Activated CD8-positive, alpha-beta T cell treated with anti-CD3 and anti-CD28 coated beads for 36 hours (primary cell): ENCODE measurements around the gene RPLP2. TPM values are rescaled to one million over a fixed set of nuclear protein-coding genes. Genes with fewer than 3 reads are reported as not detected.

ENCODE experiments used
- ATAC-seq: fragments of 200-7000 bp; cut with Tn5 transposase; one replicate; pipeline ENCODE4 v1.10.0; 2021; ENCODE audit warnings: mild to moderate bottlenecking, moderate library complexity
- CTCF ChIA-PET: fragments of 350-600 bp; sonication (Branson Sonifier 250); formaldehyde crosslinking; loops from one replicate; lab custom pipeline; 2021; ENCODE audit warnings: antibody characterized with exemption; lab: Charles Lee
- POLR2A ChIA-PET: fragments of 350-600 bp; sonication (Branson Sonifier 250); formaldehyde crosslinking; loops from one replicate; lab custom pipeline; 2021; ENCODE audit warnings: antibody characterized with exemption; lab: Charles Lee
- DNase-seq: peaks from one replicate; pipeline ENCODE4 v3.0.0-alpha.2; 2020
- H3K27ac Mint-ChIP-seq: one replicate; pipeline ENCODE4 v1.8.0; 2021; ENCODE audit warnings: mild to moderate bottlenecking, mixed read lengths
- H3K27me3 Mint-ChIP-seq: one replicate; pipeline ENCODE4 v1.8.0; 2021; ENCODE audit warnings: mixed read lengths
- H3K36me3 Mint-ChIP-seq: one replicate; pipeline ENCODE4 v1.8.0; 2021; ENCODE audit warnings: low read depth, mixed read lengths
- H3K4me1 Mint-ChIP-seq: one replicate; pipeline ENCODE4 v1.8.0; 2021; ENCODE audit warnings: low read depth, mixed read lengths
- H3K4me3 Mint-ChIP-seq: one replicate; pipeline ENCODE4 v1.8.0; 2021; ENCODE audit warnings: mild to moderate bottlenecking, moderate library complexity, mixed read lengths
- H3K9me3 Mint-ChIP-seq: one replicate; pipeline ENCODE4 v1.8.0; 2021; ENCODE audit warnings: mixed read lengths
- intact Hi-C: fragments of 100-400 bp; cut with micrococcal nuclease; formaldehyde crosslinking; loops from one replicate; pipeline ENCODE4 v1.10.0; 2022
- total RNA-seq, 2 experiments: library from RNA; stranded (reverse); gene quantifications; one replicate each; pipeline ENCODE4 v1.2.3, GENCODE V29; 2021
- TF ChIP-seq, protein P1 (sequence below): fragments of 200-600 bp; IDR thresholded peaks from one replicate; pipeline ENCODE4 v1.8.0; 2022; ENCODE audit warnings: antibody characterized with exemption, mild to moderate bottlenecking

The RPLP2 gene
- total RNA-seq, 2 experiments from 2014 or later: 3,638 to 3,686 TPM

GRCh38 chr11:797296-798092, 12.3 kb upstream of the RPLP2 start:
- intact Hi-C loops: no loop called here
- H3K4me1 Mint-ChIP-seq: peaks cover 14% of the 10 kb centered on the region
- peak; percentile 62 for ATAC-seq
- no peaks in the 10 kb centered on the region for H3K27me3 Mint-ChIP-seq
- TF ChIP-seq, protein P1, sequence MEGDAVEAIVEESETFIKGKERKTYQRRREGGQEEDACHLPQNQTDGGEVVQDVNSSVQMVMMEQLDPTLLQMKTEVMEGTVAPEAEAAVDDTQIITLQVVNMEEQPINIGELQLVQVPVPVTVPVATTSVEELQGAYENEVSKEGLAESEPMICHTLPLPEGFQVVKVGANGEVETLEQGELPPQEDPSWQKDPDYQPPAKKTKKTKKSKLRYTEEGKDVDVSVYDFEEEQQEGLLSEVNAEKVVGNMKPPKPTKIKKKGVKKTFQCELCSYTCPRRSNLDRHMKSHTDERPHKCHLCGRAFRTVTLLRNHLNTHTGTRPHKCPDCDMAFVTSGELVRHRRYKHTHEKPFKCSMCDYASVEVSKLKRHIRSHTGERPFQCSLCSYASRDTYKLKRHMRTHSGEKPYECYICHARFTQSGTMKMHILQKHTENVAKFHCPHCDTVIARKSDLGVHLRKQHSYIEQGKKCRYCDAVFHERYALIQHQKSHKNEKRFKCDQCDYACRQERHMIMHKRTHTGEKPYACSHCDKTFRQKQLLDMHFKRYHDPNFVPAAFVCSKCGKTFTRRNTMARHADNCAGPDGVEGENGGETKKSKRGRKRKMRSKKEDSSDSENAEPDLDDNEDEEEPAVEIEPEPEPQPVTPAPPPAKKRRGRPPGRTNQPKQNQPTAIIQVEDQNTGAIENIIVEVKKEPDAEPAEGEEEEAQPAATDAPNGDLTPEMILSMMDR: no peak
- H3K4me3 Mint-ChIP-seq: peak overlapping the region; percentile 77
- H3K36me3 Mint-ChIP-seq: peaks cover 9% of the 10 kb centered on the region
- ChIA-PET POLR2A (interaction anchor here (0.7 to 1.8 kb wide), 9 partner anchors 9 to 261 kb away, joined by 3 to 14 read pairs (median 4); partner anchors contain the start of genes PNPLA2, POLR2L, RPLP2 and TSPAN4), CTCF (interaction anchor here (0.7 to 2.3 kb wide), 5 partner anchors 12 to 279 kb away, joined by 3 to 7 read pairs (median 3); partner anchors contain the start of gene RPLP2)
- no peaks in the 10 kb centered on the region for H3K9me3 Mint-ChIP-seq
- DNase-seq: peak; percentile 93
- peak overlapping the region; percentile 80 for H3K27ac Mint-ChIP-seq

DNA sequence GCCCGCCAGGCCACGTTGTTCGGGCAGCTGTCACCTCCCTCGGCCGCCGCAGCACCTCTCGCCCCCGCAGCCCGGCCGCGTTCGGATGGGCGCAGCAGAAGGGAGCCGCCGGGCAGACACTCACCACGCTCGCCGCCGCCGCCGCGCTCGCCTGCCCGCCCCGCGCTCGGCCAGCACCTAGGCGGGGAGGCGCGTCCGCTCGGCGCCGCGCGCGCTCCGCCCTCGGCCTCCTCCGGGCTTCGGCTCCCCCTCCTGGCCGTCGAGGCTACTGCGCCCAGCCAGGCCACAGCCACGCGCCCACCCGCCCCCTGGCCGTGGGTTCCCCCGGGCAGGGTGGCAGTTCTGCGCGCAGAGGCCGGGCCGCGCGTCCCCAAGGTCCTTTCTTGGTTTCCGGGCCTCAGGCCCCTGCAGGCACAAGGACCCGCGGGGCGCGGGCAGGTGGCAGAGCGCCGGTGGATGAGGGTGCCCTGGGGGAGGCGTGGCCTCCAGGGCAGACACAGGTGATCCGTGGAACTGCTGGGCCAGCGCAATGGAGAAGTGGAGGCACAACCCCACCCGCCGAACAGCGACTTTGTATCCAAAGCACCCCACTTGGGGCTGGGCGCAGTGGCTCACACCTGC, 11.6 kb upstream of the RPLP2 start, which contains the start of gene SLC25A22:
SLC25A22 (minus strand) TSS at position 189 of the 621 bp plus-strand sequence. CDS start 3,275 bp downstream, outside the sequence.
- ChIA-PET CTCF (interaction anchor here (2.3 kb wide), 1 partner anchor 11 kb away, joined by 7 read pairs; the partner anchor contains the start of gene RPLP2), POLR2A (interaction anchor here (0.7 to 1.5 kb wide), 4 partner anchors 12 to 23 kb away, joined by 4 to 8 read pairs (median 4); partner anchors contain the start of gene RPLP2)
- Mint-ChIP-seq H3K27me3 (no peaks in the 10 kb centered on the region), H3K36me3 (peaks cover 9% of the 10 kb centered on the region), H3K4me3 (peak within 1 kb of the TSS; percentile 77), H3K4me1 (peaks cover 14% of the 10 kb centered on the region), H3K9me3 (no peaks in the 10 kb centered on the region), H3K27ac (peak within 1 kb of the TSS; percentile 80)
- peak; percentile 64 for ATAC-seq
- intact Hi-C loops: no loop called here
- peak; percentile 87 for DNase-seq
- TF ChIP-seq, protein P1: peak; percentile 89

DNA sequence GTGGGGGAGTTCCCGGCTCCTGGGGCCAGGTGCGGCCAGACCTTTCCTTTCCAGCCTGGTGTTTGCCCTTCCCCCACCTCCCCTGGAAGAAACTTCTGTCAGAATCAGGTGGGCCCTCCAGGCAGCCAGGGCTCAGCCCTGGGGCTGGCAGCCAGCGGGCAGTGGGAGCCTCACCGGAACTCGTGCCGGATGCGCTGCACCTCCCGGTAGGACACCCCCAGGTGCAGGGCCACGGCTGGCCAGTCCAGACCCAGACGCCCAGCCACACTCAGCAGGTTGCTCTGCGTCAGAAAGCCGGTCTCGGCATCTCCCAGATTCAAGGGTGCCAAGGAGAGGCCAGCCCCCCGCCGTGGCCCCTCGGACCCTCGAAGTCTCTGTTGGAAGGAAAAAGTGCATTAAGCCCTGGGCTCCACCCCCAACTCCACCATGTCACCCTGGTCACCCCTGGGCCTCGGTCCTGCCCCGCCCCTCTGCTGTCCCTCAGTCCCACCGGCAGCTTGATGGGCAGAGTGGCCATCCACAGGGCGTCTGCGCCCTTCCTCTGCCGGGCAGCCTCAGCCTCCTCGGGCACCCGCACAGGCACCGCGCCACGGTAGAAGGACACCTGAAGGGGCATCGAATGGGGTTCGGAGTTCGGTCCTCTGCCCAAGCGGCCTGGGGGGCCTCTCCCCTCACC, 10.0 kb upstream of the RPLP2 start:
- H3K27ac Mint-ChIP-seq: no peak overlapping the region
- no peak overlapping the region for H3K4me3 Mint-ChIP-seq
- H3K9me3 Mint-ChIP-seq: no peaks in the 10 kb centered on the region
- peaks cover 2% of the 10 kb centered on the region for H3K36me3 Mint-ChIP-seq
- peaks cover 12% of the 10 kb centered on the region for H3K4me1 Mint-ChIP-seq
- TF ChIP-seq, protein P1: no peak
- ATAC-seq: no peak
- ChIA-PET CTCF (no interaction called here), POLR2A (interaction anchor here (0.7 to 1.8 kb wide), 6 partner anchors 8 to 14 kb away, joined by 3 to 9 read pairs (median 4); partner anchors contain the start of gene RPLP2)
- H3K27me3 Mint-ChIP-seq: no peaks in the 10 kb centered on the region
- intact Hi-C loops: no loop called here
- DNase-seq: no peak

DNA sequence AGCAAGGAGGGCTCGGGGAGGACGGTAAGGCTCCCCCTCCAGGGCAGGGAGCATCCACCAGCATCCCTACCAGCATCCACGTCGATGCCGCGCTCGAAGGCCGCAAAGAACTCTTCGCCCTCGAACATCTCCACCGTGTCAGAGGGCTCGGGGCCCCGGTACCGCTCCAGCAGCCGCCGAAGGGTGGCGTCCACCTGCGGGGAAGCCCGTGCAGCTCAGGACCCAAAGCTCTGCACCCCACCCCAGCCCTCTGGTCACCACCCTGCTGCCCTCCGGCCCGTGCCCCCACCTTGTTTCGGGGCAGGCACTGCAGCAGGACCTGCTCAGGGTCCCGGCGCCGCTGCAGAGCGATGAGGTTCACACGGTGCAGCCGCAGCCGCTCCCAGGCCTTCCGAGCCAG, 9.3 kb upstream of the RPLP2 start:
- peaks cover 8% of the 10 kb centered on the region for H3K4me1 Mint-ChIP-seq
- peaks cover 2% of the 10 kb centered on the region for H3K36me3 Mint-ChIP-seq
- H3K27ac Mint-ChIP-seq: no peak overlapping the region
- H3K9me3 Mint-ChIP-seq: no peaks in the 10 kb centered on the region
- H3K27me3 Mint-ChIP-seq: no peaks in the 10 kb centered on the region
- intact Hi-C loops: no loop called here
- CTCF ChIA-PET: no interaction called here
- DNase-seq (no peak), ATAC-seq (no peak)
- POLR2A ChIA-PET: interaction anchor here (0.7 to 1.8 kb wide), 4 partner anchors 8 to 20 kb away, joined by 3 to 9 read pairs (median 4); no protein-coding TSS in a partner anchor
- TF ChIP-seq, protein P1: no peak
- no peak overlapping the region for H3K4me3 Mint-ChIP-seq
